CD14-positive monocyte (primary cell): ENCODE data around the gene PHACTR3. TPM values are rescaled to one million over a fixed set of nuclear protein-coding genes. Genes with fewer than 3 reads are reported as not detected.

Source experiments
- DNase-seq, 3 donors: peaks; one replicate each; pipeline ENCODE4 v3.0.0-alpha.2; 2011 to 2022
- H2AFZ ChIP-seq: 2 replicates; pipeline ENCODE4 v1.6.0; 2012; ENCODE audit warnings: mild to moderate bottlenecking, low read depth, low read length, inconsistent platforms; ENCODE audit not compliant: insufficient read depth, poor library complexity, severe bottlenecking
- H3K27ac ChIP-seq, 2 donors: 1 replicate in 1 of 2; 2 replicates in 1 of 2; pipeline ENCODE4 v1.5.1; 2012 to 2013; ENCODE audit warnings: low read length in 2 of 2, control low read depth in 1 of 2, inconsistent platforms in 1 of 2, low read depth in 1 of 2, mild to moderate bottlenecking in 1 of 2
- H3K27me3 ChIP-seq, 2 donors: one replicate each; pipeline versions ENCODE4 v1.6.0 to v1.6.1; 2011 to 2013; ENCODE audit warnings: low read length in 2 of 2; ENCODE audit not compliant: control insufficient read depth in 2 of 2, insufficient read depth in 2 of 2
- H3K36me3 ChIP-seq, 2 donors: replicated peaks in 1 of 2; 1 replicate in 1 of 2; 2 replicates in 1 of 2; pipeline versions ENCODE4 v1.5.1 to v1.6.1; 2012 to 2013; ENCODE audit warnings: low read length in 2 of 2, control low read depth in 1 of 2, inconsistent platforms in 1 of 2, mild to moderate bottlenecking in 1 of 2; ENCODE audit not compliant: insufficient read depth in 2 of 2, control insufficient read depth in 1 of 2
- H3K4me1 ChIP-seq, 2 donors: 1 replicate in 1 of 2; 2 replicates in 1 of 2; pipeline versions ENCODE4 v1.5.1 to v1.6.1; 2012 to 2013; ENCODE audit warnings: low read length in 2 of 2, control low read depth in 1 of 2, inconsistent platforms in 1 of 2, mild to moderate bottlenecking in 1 of 2, moderate library complexity in 1 of 2; ENCODE audit not compliant: insufficient read depth in 2 of 2, control insufficient read depth in 1 of 2
- H3K4me2 ChIP-seq: replicated peaks from 2 replicates; pipeline ENCODE3; 2012; ENCODE audit warnings: low read length, moderate library complexity, mild to moderate bottlenecking; ENCODE audit not compliant: poor library complexity, severe bottlenecking; ENCODE audit errors: extremely low read depth
- H3K4me3 ChIP-seq, 3 experiments: fragments of 200-600 bp in 1 of 3; sonication (generic) in 1 of 3; replicated peaks in 1 of 3; 1 replicate in 2 of 3; 2 replicates in 1 of 3; pipeline ENCODE4 v1.5.1; 2011 to 2013; ENCODE audit warnings: low read length in 3 of 3, mild to moderate bottlenecking in 3 of 3, control low read depth in 2 of 3, low read depth in 2 of 3, inconsistent platforms in 1 of 3, moderate library complexity in 1 of 3
- H3K79me2 ChIP-seq: 2 replicates; pipeline ENCODE4 v1.6.0; 2012; ENCODE audit warnings: mild to moderate bottlenecking, control low read depth, inconsistent platforms, low read length, moderate library complexity; ENCODE audit not compliant: insufficient read depth
- H3K9ac ChIP-seq: 2 replicates; pipeline ENCODE4 v1.6.0; 2017; ENCODE audit warnings: low read length, mild to moderate bottlenecking; ENCODE audit not compliant: insufficient read depth, poor library complexity, severe bottlenecking
- H3K9me3 ChIP-seq, 2 donors: replicated peaks in 1 of 2; 1 replicate in 1 of 2; 2 replicates in 1 of 2; pipeline versions ENCODE4 v1.5.1 to v1.6.1; 2012 to 2013; ENCODE audit warnings: low read length in 2 of 2, control low read depth in 1 of 2; ENCODE audit not compliant: control insufficient read depth in 1 of 2, insufficient read depth in 1 of 2
- H4K20me1 ChIP-seq: 2 replicates; pipeline ENCODE4 v1.6.0; 2012; ENCODE audit warnings: mild to moderate bottlenecking, low read length, control low read depth, moderate library complexity; ENCODE audit not compliant: insufficient read depth
- H3K27ac Mint-ChIP-seq, 7 donors: one replicate each; pipeline ENCODE4 v1.8.0; 2020; ENCODE audit warnings: mild to moderate bottlenecking in 7 of 7, mixed read lengths in 7 of 7, moderate library complexity in 6 of 7, inconsistent platforms in 2 of 7
- H3K27me3 Mint-ChIP-seq, 3 donors: one replicate each; pipeline ENCODE4 v1.8.0; 2021 to 2022; ENCODE audit warnings: low read depth in 3 of 3, mild to moderate bottlenecking in 3 of 3, mixed read lengths in 3 of 3, moderate library complexity in 3 of 3, inconsistent platforms in 1 of 3
- H3K36me3 Mint-ChIP-seq, 2 donors: one replicate each; pipeline ENCODE4 v1.8.0; 2020; ENCODE audit warnings: mixed read lengths in 2 of 2, inconsistent platforms in 1 of 2, mild to moderate bottlenecking in 1 of 2
- H3K4me1 Mint-ChIP-seq: one replicate; pipeline ENCODE4 v1.8.0; 2020; ENCODE audit warnings: mild to moderate bottlenecking, mixed read lengths
- H3K4me3 Mint-ChIP-seq, 2 donors: one replicate each; pipeline ENCODE4 v1.8.0; 2020; ENCODE audit warnings: mild to moderate bottlenecking in 2 of 2, mixed read lengths in 2 of 2, moderate library complexity in 1 of 2
- H3K9me3 Mint-ChIP-seq, 7 donors: one replicate each; pipeline ENCODE4 v1.8.0; 2020 to 2022; ENCODE audit warnings: mixed read lengths in 7 of 7, mild to moderate bottlenecking in 6 of 7, moderate library complexity in 6 of 7, inconsistent platforms in 2 of 7
- WGBS: methylation state at CpG from one replicate; pipeline ENCODE4 v1.1.5; 2013; ENCODE audit warnings: missing lambda C conversion rate; ENCODE audit not compliant: insufficient coverage; 5-methylcytosine and 5-hydroxymethylcytosine counted together
- intact Hi-C, 2 donors: fragments of 100-400 bp; cut with micrococcal nuclease; formaldehyde crosslinking; loops; one replicate each; pipeline versions ENCODE4 v1.15.0 to v1.15.1; 2023
- polyA plus RNA-seq, 3 donors: library from polyadenylated mRNA; depleted of rRNA in 1 of 3; unstranded in 2 of 3; stranded (reverse) in 1 of 3; fragments of 300-500 nt in 2 of 3; fragments of >200 nt in 1 of 3; fragmentation: Illumina TruSeq in 2 of 3; gene quantifications; 1 replicate in 2 of 3; 2 replicates in 1 of 3; pipeline ENCODE4 v1.2.3, GENCODE V29; 2012 to 2021
- TF ChIP-seq, protein P1 (sequence below): fragments of 200-600 bp; IDR thresholded peaks from one replicate; pipeline ENCODE4 v1.8.0; 2022; ENCODE audit warnings: antibody characterized with exemption, mild to moderate bottlenecking

Gene PHACTR3
- polyA plus RNA-seq, 3 donors = 0.11 to 0.17 TPM; not detected in 1

DNA sequence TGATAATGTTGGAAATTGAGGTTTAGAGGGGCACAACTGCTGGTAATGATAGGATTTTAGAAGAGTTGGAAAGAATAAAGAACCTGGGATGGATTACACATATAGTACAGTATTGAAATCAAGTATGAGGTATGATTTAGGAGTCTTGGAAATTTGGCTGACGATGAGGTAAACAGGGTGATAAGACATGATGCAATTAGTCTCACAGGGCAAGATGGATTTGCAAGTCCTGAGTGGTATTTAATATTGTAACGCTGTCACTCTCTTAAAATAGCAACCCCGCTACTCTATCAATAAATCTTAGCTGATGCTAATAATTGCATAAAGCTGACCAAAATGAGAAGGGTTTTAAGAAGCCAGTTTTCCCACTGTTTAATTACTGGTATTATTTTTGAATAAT is 258.7 kb downstream of the PHACTR3 start:
- Histone ChIP-seq H3K36me3 (no peaks in the 10 kb centered on the region), H4K20me1 (no peaks in the 10 kb centered on the region), H3K79me2 (no peaks in the 10 kb centered on the region), H3K4me2 (no peak overlapping the region), H2AFZ (no peak overlapping the region), H3K4me1 (no peaks in the 10 kb centered on the region), H3K9me3 (no peaks in the 10 kb centered on the region), H3K4me3 (no peak overlapping the region), H3K27ac (no peak overlapping the region), H3K9ac (no peak overlapping the region), H3K27me3 (peaks cover 2% of the 10 kb centered on the region in 2 donors)
- Mint-ChIP-seq H3K4me1 (no peaks in the 10 kb centered on the region), H3K4me3 (no peak overlapping the region), H3K9me3 (peaks cover 0 to 7% (median 4%) of the 10 kb centered on the region in 7 donors), H3K27ac (no peak overlapping the region), H3K36me3 (peaks cover 5 to 14% of the 10 kb centered on the region in 2 donors), H3K27me3 (peaks cover 0 to 5% (median 2%) of the 10 kb centered on the region in 3 donors)
- no CpG with 5 or more reads among the region's 3 CpGs for WGBS
- TF ChIP-seq, protein P1, sequence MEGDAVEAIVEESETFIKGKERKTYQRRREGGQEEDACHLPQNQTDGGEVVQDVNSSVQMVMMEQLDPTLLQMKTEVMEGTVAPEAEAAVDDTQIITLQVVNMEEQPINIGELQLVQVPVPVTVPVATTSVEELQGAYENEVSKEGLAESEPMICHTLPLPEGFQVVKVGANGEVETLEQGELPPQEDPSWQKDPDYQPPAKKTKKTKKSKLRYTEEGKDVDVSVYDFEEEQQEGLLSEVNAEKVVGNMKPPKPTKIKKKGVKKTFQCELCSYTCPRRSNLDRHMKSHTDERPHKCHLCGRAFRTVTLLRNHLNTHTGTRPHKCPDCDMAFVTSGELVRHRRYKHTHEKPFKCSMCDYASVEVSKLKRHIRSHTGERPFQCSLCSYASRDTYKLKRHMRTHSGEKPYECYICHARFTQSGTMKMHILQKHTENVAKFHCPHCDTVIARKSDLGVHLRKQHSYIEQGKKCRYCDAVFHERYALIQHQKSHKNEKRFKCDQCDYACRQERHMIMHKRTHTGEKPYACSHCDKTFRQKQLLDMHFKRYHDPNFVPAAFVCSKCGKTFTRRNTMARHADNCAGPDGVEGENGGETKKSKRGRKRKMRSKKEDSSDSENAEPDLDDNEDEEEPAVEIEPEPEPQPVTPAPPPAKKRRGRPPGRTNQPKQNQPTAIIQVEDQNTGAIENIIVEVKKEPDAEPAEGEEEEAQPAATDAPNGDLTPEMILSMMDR = no peak
- no peak for DNase-seq
- intact Hi-C loops = no loop called here

DNA sequence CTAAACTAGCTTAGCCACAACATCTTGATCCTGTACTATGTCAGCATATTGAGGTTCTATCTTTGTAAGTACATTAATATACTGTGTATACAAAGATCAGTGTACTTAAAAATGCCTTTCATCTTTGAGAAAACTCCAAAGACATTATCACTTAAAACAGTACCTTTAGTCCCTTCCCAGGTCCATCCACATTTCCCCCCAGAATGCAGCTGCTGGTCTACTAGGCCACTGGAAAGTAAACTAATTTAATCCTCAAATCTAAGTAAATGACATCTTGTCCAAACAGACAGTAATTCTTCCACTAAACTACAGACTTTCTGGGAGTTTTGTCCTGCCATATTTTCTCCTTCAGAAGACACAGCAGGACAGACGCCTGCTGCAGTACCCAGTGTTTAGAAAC is 260.4 kb downstream of the PHACTR3 start:
- H2AFZ ChIP-seq = no peak overlapping the region
- TF ChIP-seq, protein P1 = no peak
- Mint-ChIP-seq H3K4me3 (no peak overlapping the region), H3K4me1 (no peaks in the 10 kb centered on the region), H3K9me3 (peaks cover 0 to 7% (median 0%) of the 10 kb centered on the region in 7 donors), H3K27me3 (peaks cover 0 to 5% (median 2%) of the 10 kb centered on the region in 3 donors), H3K27ac (no peak overlapping the region), H3K36me3 (peaks cover 5 to 14% of the 10 kb centered on the region in 2 donors)
- H3K4me3 ChIP-seq = no peak overlapping the region
- H3K27ac ChIP-seq = no peak overlapping the region
- no peaks in the 10 kb centered on the region for H4K20me1 ChIP-seq
- no peaks in the 10 kb centered on the region for H3K4me1 ChIP-seq
- H3K9ac ChIP-seq = no peak overlapping the region
- H3K79me2 ChIP-seq = no peaks in the 10 kb centered on the region
- H3K36me3 ChIP-seq = no peaks in the 10 kb centered on the region
- WGBS = no CpG with 5 or more reads among the region's 1 CpG
- H3K9me3 ChIP-seq = no peaks in the 10 kb centered on the region
- H3K4me2 ChIP-seq = no peak overlapping the region
- intact Hi-C loops = no loop called here
- H3K27me3 ChIP-seq = peaks cover 2% of the 10 kb centered on the region in 2 donors
- DNase-seq = no peak
